NCI-H2196 treated with DMSO at 0.1 percent for 48 hours (cell line): ENCODE results near the gene ZNF619.
"Not testable (repeated sequence)": the region's sequence is repeated elsewhere in the genome, so short reads cannot be mapped to it uniquely, and the experiment has no call there.

ENCODE experiments used
- DNase-seq: peaks from one replicate; lab custom pipeline; 2025; ENCODE audit not compliant: unreplicated experiment; lab: John Stamatoyannopoulos, UW

Gene ZNF619

GRCh38 chr3:40476478-40477470 lies at the start of gene ZNF619:
Gene ZNF619, plus strand, starts transcription at chr3:40477122. Its CDS starts 858 bp downstream, at chr3:40477980.
- peak; percentile 5 for DNase-seq

- no peak for DNase-seq
Measured at GRCh38 chr3:40432793-40433192, 44.1 kb upstream of the ZNF619 start.

- no peak for DNase-seq
Measured at GRCh38 chr3:40437889-40438288, 39.0 kb upstream of the ZNF619 start.

GRCh38 chr3:40445062-40445461 lies 31.9 kb upstream of the ZNF619 start:
- DNase-seq: no peak

GRCh38 chr3:40445880-40446279 lies 31.0 kb upstream of the ZNF619 start:
- no peak for DNase-seq

GRCh38 chr3:40450438-40450837 lies 26.5 kb upstream of the ZNF619 start:
- no peak for DNase-seq

GRCh38 chr3:40451551-40451950 lies 25.4 kb upstream of the ZNF619 start:
- DNase-seq: no peak

- DNase-seq: no peak
Measured at GRCh38 chr3:40452057-40452456, 24.9 kb upstream of the ZNF619 start.

GRCh38 chr3:40452562-40452875 lies 24.4 kb upstream of the ZNF619 start:
- no peak for DNase-seq

- DNase-seq: peak; percentile 90
Measured at GRCh38 chr3:40452876-40453730, 23.8 kb upstream of the ZNF619 start.

- no peak for DNase-seq
Measured at GRCh38 chr3:40453933-40454332, 23.0 kb upstream of the ZNF619 start.

- no peak for DNase-seq
Measured at GRCh38 chr3:40455328-40455727, 21.6 kb upstream of the ZNF619 start.

GRCh38 chr3:40456279-40456939 lies 20.5 kb upstream of the ZNF619 start:
- no peak for DNase-seq

- DNase-seq: peak; percentile 58
Measured at GRCh38 chr3:40456940-40457823, 19.7 kb upstream of the ZNF619 start, which contains the start of gene RPL14. Gene RPL14, plus strand, starts transcription at chr3:40457339. Its CDS starts 133 bp downstream, at chr3:40457472.

- DNase-seq: no peak
Measured at GRCh38 chr3:40458473-40458872, 18.4 kb upstream of the ZNF619 start.

- not testable (repeated sequence) for DNase-seq
Measured at GRCh38 chr3:40460481-40460880, 16.4 kb upstream of the ZNF619 start.

GRCh38 chr3:40461161-40461560 lies 15.8 kb upstream of the ZNF619 start:
- no peak for DNase-seq

GRCh38 chr3:40462838-40463237 lies 14.1 kb upstream of the ZNF619 start:
- not testable (repeated sequence) for DNase-seq

GRCh38 chr3:40463579-40463978 lies 13.3 kb upstream of the ZNF619 start:
- no peak for DNase-seq
